Prostate gland (tissue), 2 donors: ENCODE measurements around the gene EPHA6. TPM values are rescaled to one million over a fixed set of nuclear protein-coding genes. Genes with fewer than 3 reads are reported as not detected.

Source experiments
- DNase-seq: peaks from one replicate; pipeline ENCODE4 v3.0.0-alpha.2; 2019; ENCODE audit warnings: low spot score
- H3K27ac ChIP-seq, 2 donors: fragments of 200-600 bp; sonication (generic); 2 replicates each; pipeline ENCODE4 v1.5.1; 2017 to 2019
- H3K27me3 ChIP-seq: fragments of 200-600 bp; sonication (generic); replicated peaks from 2 replicates; pipeline ENCODE4 v1.5.1; 2019; ENCODE audit not compliant: insufficient read depth
- H3K36me3 ChIP-seq, 2 donors: fragments of 200-600 bp; sonication (generic); 1 replicate in 1 of 2; 2 replicates in 1 of 2; pipeline versions ENCODE4 v1.5.1 to v1.8.1; 2017 to 2019
- H3K4me1 ChIP-seq: fragments of 200-600 bp; sonication (generic); replicated peaks from 2 replicates; pipeline ENCODE4 v1.5.1; 2019
- H3K4me3 ChIP-seq, 2 donors: fragments of 200-600 bp; sonication (generic); 2 replicates each; pipeline ENCODE4 v1.5.1; 2017 to 2019
- H3K9me3 ChIP-seq: fragments of 200-600 bp; sonication (generic); 2 replicates; pipeline ENCODE4 v1.5.1; 2017
- POLR2A ChIP-seq: fragments of 450-650 bp; IDR thresholded peaks from one replicate; pipeline ENCODE4 v1.6.1; 2016; ENCODE audit warnings: antibody characterized with exemption, mild to moderate bottlenecking
- POLR2AphosphoS5 ChIP-seq: sonication (generic); formaldehyde crosslinking; IDR thresholded peaks from one replicate; pipeline ENCODE4 v1.6.1; 2017; ENCODE audit warnings: antibody characterized with exemption
- WGBS: methylation state at CpG from one replicate; pipeline ENCODE4 v1.1.5; 2018; 5-methylcytosine and 5-hydroxymethylcytosine counted together
- intact Hi-C: fragments of 100-400 bp; cut with DNase I; formaldehyde crosslinking; loops from one replicate; pipeline ENCODE4 v1.14.2; 2022
- total RNA-seq, 2 donors: library from RNA; depleted of rRNA; stranded (reverse); fragments of >200 nt; gene quantifications; one replicate each; pipeline ENCODE4 v1.1.0, GENCODE V29; 2016
- TF ChIP-seq, protein P1 (sequence below), 4 experiments: fragments of 200-600 bp in 2 of 4; fragments of 450-650 bp in 2 of 4; sonication (generic) in 2 of 4; IDR thresholded peaks; 1 replicate in 3 of 4; 2 replicates in 1 of 4; pipeline ENCODE4 v1.5.1; 2016 to 2019; ENCODE audit warnings: antibody characterized with exemption in 4 of 4, mild to moderate bottlenecking in 2 of 4, moderate library complexity in 2 of 4

Gene EPHA6
- total RNA-seq, 2 donors from 2014 or later, result 1.1 to 3.7 TPM

DNA sequence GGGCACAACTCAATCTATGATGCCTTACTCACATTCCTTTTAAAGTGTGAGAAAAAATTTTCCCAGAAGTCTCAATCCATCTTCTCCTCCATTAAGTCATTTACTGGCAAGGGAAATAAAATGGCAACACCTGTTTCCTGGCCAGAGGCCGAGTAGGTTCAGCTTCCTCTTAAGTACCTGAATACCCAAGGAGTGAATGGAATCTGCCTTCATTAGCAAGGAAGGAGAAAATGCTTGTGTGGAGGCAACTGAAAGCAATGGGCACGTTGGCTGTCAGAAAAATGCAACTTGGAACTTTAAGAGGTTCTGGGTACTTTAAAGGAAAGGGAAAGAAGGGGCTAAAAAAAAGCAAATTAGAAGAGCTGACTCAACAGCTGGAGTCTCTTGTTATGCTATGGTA, 526.5 kb downstream of the EPHA6 start:
- Histone ChIP-seq H3K27ac (no peak overlapping the region), H3K9me3 (no peaks in the 10 kb centered on the region), H3K4me3 (no peak overlapping the region), H3K4me1 (no peaks in the 10 kb centered on the region), H3K27me3 (no peaks in the 10 kb centered on the region), H3K36me3 (no peaks in the 10 kb centered on the region)
- TF ChIP-seq, protein P1, sequence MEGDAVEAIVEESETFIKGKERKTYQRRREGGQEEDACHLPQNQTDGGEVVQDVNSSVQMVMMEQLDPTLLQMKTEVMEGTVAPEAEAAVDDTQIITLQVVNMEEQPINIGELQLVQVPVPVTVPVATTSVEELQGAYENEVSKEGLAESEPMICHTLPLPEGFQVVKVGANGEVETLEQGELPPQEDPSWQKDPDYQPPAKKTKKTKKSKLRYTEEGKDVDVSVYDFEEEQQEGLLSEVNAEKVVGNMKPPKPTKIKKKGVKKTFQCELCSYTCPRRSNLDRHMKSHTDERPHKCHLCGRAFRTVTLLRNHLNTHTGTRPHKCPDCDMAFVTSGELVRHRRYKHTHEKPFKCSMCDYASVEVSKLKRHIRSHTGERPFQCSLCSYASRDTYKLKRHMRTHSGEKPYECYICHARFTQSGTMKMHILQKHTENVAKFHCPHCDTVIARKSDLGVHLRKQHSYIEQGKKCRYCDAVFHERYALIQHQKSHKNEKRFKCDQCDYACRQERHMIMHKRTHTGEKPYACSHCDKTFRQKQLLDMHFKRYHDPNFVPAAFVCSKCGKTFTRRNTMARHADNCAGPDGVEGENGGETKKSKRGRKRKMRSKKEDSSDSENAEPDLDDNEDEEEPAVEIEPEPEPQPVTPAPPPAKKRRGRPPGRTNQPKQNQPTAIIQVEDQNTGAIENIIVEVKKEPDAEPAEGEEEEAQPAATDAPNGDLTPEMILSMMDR (IDR thresholded peaks at IDR 0.05), result no peak
- no peak for TF ChIP-seq POLR2AphosphoS5
- no peak for TF ChIP-seq POLR2A
- intact Hi-C loops, result no loop called here
- 67% methylated on average over 2 of the region's 2 CpGs for WGBS
- no peak for DNase-seq

DNA sequence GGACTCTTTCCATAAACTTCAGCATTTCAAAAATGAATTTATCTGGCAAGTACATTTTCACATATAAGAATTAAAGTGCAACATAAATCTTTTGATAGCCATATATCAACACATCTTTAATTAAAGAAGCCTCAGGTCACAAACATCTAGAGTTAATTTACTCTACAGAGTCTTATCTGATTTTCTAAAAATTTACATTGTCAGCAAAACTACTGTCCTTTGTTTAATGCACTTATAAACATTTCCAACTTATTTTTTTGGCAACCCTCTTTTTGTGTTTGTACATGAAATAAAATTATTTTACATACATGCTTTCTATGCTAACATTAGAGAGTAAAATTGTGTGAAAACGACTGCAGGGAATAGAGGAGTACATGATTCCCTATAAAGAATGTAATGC, 533.4 kb downstream of the EPHA6 start:
- Histone ChIP-seq H3K4me1 (no peaks in the 10 kb centered on the region), H3K36me3 (no peaks in the 10 kb centered on the region), H3K27me3 (no peaks in the 10 kb centered on the region), H3K4me3 (no peak overlapping the region), H3K27ac (no peak overlapping the region), H3K9me3 (no peaks in the 10 kb centered on the region)
- no peak for TF ChIP-seq POLR2A
- TF ChIP-seq POLR2AphosphoS5, result no peak
- TF ChIP-seq, protein P1 (IDR thresholded peaks at IDR 0.05), result no peak
- DNase-seq, result no peak
- intact Hi-C loops, result no loop called here
- 36% methylated on average over 1 of the region's 1 CpG for WGBS

DNA sequence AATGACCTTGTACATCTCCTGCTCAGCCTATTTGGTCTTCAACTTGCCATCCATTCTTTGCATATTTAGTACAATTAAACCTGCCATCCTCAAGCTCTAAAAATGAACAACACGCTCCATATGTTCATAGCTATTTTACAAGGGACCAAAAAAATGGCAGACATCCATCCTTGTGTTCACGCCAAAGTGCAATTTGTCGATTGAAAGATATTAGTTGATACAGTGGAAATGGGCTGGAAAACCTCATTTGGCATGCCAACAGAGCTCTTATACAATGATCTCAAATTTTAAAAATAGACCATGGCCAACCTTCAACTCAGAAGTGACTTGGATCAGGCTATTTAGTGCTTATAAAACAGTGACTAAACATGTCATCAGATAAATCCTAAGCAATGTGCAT, 536.6 kb downstream of the EPHA6 start:
- no peak overlapping the region for H3K27ac ChIP-seq
- H3K9me3 ChIP-seq, result no peaks in the 10 kb centered on the region
- H3K4me3 ChIP-seq, result no peak overlapping the region
- no peaks in the 10 kb centered on the region for H3K27me3 ChIP-seq
- no peak for DNase-seq
- no peaks in the 10 kb centered on the region for H3K4me1 ChIP-seq
- TF ChIP-seq POLR2AphosphoS5, result no peak
- TF ChIP-seq, protein P1 (IDR thresholded peaks at IDR 0.05), result no peak
- no peak for TF ChIP-seq POLR2A
- no peaks in the 10 kb centered on the region for H3K36me3 ChIP-seq
- 27% methylated on average over 3 of the region's 3 CpGs for WGBS
- intact Hi-C loops, result no loop called here

DNA sequence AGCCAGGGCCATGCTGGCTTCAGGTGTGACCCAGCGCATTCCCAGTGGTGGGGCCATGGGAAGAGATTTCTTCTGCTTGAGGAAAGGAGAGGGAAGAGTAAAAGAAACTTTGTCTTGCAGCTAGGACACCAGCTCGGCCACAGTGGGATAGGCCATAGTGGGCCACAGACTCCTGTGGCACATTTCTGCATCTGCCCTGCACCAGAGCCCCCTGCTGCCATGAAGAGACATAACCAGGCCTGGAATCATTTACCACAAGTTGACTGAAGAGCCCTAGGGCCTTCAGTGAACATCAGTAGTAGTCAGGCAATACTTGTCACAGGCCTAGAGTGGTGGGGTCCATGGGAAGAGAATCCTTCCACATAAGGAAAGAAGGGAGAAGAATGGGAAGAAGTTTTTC, 538.8 kb downstream of the EPHA6 start:
- DNase-seq, result no peak
- WGBS, result 93% methylated on average over 2 of the region's 2 CpGs
- intact Hi-C loops, result no loop called here
- H3K36me3 ChIP-seq, result no peaks in the 10 kb centered on the region
- no peak overlapping the region for H3K4me3 ChIP-seq
- H3K27ac ChIP-seq, result no peak overlapping the region
- TF ChIP-seq POLR2A (no peak), POLR2AphosphoS5 (no peak)
- TF ChIP-seq, protein P1 (IDR thresholded peaks at IDR 0.05), result no peak
- no peaks in the 10 kb centered on the region for H3K27me3 ChIP-seq
- no peaks in the 10 kb centered on the region for H3K4me1 ChIP-seq
- no peaks in the 10 kb centered on the region for H3K9me3 ChIP-seq

DNA sequence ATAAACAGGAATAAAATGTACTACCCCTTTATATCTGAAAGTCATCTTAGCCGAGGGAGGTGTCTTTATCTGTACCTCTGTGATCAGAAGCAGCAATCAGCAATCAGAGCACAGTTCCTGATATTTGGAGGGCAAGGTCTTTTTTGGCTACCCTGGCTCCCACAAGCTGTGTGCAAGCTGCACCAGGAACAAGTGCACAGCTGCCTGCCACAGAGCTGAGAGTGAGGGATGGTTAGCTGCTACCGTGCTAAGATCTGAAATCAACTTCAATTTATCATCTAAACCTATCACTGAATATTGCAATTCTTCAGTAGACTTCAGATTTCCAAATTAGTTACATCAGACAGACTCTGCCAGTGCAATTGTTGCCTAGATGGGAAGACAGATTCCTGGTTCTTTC, 545.6 kb downstream of the EPHA6 start:
- Histone ChIP-seq H3K4me3 (no peak overlapping the region), H3K27me3 (no peaks in the 10 kb centered on the region), H3K27ac (no peak overlapping the region), H3K9me3 (no peaks in the 10 kb centered on the region), H3K4me1 (no peaks in the 10 kb centered on the region), H3K36me3 (no peaks in the 10 kb centered on the region)
- WGBS, result 71% methylated on average over 2 of the region's 2 CpGs
- TF ChIP-seq POLR2A, result no peak
- TF ChIP-seq, protein P1 (IDR thresholded peaks at IDR 0.05), result no peak
- no peak for TF ChIP-seq POLR2AphosphoS5
- intact Hi-C loops, result no loop called here
- DNase-seq, result no peak
